ENCODE measurements around the gene KRTAP13-1. TPM values are rescaled to one million over a fixed set of nuclear protein-coding genes. Genes with fewer than 3 reads are reported as not detected.

Gene KRTAP13-1
- total RNA-seq, 1 donor, result not detected

DNA sequence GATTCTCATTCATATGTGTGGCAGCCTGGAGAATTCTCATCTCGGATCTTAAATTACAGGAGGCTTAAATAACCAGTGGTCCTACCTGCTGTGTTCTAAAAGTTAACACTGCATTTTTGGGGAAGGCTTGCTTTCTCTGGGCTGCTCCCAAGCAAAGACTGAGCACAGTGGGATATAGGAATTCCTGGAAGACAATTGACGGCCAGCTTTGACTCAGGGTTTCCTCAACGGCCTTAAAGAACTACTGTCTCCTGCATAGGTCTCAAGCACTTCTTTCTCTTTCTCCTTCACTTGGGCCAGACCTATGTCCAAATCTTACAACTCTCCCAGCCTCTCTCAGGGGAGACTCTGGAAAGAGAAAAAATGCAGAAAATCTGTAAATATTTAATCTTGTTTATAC, 30.9 kb downstream of the KRTAP13-1 start:
- TF ChIP-seq, protein P1, sequence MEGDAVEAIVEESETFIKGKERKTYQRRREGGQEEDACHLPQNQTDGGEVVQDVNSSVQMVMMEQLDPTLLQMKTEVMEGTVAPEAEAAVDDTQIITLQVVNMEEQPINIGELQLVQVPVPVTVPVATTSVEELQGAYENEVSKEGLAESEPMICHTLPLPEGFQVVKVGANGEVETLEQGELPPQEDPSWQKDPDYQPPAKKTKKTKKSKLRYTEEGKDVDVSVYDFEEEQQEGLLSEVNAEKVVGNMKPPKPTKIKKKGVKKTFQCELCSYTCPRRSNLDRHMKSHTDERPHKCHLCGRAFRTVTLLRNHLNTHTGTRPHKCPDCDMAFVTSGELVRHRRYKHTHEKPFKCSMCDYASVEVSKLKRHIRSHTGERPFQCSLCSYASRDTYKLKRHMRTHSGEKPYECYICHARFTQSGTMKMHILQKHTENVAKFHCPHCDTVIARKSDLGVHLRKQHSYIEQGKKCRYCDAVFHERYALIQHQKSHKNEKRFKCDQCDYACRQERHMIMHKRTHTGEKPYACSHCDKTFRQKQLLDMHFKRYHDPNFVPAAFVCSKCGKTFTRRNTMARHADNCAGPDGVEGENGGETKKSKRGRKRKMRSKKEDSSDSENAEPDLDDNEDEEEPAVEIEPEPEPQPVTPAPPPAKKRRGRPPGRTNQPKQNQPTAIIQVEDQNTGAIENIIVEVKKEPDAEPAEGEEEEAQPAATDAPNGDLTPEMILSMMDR (IDR thresholded peaks at IDR 0.05; ENCODE audit: insufficient read depth, low read length), result no peak
- no peak for DNase-seq (ENCODE audit: low read depth)
- H3K4me3 ChIP-seq (ENCODE audit: low read depth, low read length), result no peak overlapping the region

DNA sequence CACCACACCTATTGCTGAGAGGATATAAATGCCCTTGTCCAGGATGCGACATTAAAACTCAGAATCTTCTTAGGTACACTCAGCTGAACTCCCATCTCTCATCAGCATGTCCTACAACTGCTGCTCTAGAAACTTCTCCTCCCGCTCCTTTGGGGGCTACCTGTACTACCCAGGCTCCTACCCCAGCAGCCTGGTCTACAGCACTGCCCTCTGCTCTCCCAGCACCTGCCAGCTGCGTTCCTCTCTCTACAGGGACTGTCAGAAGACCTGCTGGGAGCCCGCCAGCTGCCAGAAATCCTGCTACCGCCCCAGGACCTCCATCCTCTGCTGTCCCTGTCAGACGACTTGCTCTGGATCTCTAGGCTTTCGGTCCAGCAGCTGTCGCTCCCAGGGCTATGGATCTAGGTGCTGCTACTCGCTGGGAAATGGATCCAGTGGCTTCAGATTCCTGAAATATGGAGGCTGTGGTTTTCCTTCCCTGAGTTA, 34.4 kb downstream of the KRTAP13-1 start, which contains the start of gene KRTAP13-4:
Gene KRTAP13-4 (plus strand): TSS at position 51 of the 486 bp plus-strand sequence. CDS start 56 bp downstream, at position 107.
- DNase-seq (ENCODE audit: low read depth), result no peak
- H3K4me3 ChIP-seq (ENCODE audit: low read depth, low read length), result no peak within 1 kb of the TSS
- TF ChIP-seq, protein P1 (IDR thresholded peaks at IDR 0.05; ENCODE audit: insufficient read depth, low read length), result no peak

DNA sequence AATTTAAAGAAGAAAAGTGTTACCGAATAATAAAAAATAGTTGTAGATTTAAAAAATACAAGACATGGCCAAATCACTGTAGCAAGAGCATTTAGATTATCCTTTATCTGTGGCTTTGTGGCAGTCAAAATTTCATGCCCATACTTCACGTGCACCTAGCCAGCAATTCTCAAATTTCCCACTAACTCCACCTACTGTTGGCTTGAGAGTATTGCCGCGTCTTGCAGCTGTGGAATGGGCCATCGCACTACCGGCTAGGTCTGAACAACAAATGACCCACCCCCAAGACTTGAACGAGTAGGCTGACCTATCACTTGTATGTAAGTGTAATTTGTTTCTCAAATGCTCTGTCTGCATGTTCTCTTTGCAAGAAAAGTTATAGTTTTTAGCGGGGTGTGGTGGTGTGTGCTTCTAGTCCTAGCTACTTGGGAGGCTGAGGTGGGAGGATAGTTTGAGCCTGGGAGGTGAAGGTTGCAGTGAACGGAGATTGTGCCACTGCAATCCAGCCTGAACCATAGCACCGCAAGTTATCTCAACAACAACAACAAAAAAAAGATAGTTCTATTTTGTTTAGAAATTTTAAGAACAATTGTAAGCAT, 38.3 kb downstream of the KRTAP13-1 start:
- DNase-seq (ENCODE audit: low read depth), result peak; percentile 0

DNA sequence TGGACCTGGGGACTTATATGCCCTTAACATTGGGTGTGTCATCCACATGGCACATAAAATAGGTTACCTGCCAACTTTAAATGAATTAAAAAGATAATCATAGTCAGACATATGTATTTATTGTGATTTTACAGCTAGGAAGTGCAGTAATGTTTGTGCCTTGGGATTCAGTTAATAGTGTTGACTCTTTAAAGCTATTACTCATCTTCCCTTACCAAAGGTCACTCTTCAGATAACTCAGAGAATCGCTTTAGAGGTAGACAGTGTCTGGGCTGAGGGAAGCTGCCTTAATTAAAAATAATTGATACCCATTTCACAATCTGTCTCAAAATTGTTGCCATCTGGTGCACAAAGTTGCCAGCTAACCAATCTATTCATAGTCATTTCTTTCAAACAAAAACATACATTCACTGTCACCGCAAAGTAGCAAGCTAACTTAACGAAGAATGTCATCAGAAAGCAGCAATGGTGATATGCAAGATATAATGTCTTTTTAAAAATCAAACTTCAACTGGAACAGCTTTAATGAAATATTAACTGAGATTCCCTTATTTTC, 41.3 kb downstream of the KRTAP13-1 start:
- TF ChIP-seq, protein P1 (IDR thresholded peaks at IDR 0.05; ENCODE audit: insufficient read depth, low read length), result no peak
- no peak overlapping the region for H3K4me3 ChIP-seq (ENCODE audit: low read depth, low read length)

More for the DNA sequence above, 38.3 kb downstream of the KRTAP13-1 start:
- TF ChIP-seq, protein P1 (IDR thresholded peaks at IDR 0.05; ENCODE audit: insufficient read depth, low read length), result peak; percentile 30
- H3K4me3 ChIP-seq (ENCODE audit: low read depth, low read length), result no peak overlapping the region

DNA sequence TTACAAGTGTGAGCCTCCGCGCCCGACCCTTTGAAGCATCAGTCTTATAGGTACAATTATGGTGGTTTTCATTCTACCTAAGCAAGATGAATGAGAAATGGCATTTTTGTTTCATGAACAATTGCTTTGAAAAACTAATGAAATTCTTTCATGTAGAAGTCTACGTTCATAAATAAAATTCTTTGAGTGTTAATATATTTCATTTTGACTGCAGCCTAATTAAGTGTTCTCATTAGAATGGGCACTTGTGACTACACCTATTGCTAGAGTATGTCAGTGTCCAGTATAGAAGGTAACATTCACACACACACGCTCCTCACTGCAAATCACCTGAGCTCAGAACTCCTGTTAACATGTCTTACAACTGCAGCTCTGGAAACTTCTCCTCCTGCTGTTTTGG, 44.1 kb downstream of the KRTAP13-1 start, which contains the start of gene KRTAP15-1:
Gene KRTAP15-1 (plus strand): TSS at position 301 of the 400 bp plus-strand sequence. CDS start 53 bp downstream, at position 354.
- no peak within 1 kb of the TSS for H3K4me3 ChIP-seq (ENCODE audit: low read depth, low read length)
- TF ChIP-seq, protein P1 (IDR thresholded peaks at IDR 0.05; ENCODE audit: insufficient read depth, low read length), result no peak

More for the DNA sequence above, 41.3 kb downstream of the KRTAP13-1 start:
- no peak for DNase-seq (ENCODE audit: low read depth)

DNA sequence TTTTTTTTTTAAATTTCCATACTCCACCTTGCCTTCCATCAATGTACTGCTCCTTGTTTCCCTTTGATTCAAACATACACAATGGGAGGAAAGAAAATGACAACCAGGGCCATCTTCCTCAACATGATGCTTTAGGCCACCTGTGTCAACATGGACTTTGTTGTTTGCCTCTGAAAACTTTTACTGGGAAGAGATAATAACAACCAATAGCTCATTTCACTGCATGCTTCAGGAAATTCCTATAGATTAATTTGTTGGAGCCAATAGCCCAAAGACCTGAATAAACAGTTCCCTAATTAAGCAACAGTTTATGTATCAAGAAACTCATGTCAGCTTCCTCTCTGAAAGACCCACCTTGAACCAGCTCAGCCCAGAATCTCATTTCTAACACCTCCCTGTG, 47.4 kb downstream of the KRTAP13-1 start:
- DNase-seq (ENCODE audit: low read depth), result no peak
- TF ChIP-seq, protein P1 (IDR thresholded peaks at IDR 0.05; ENCODE audit: insufficient read depth, low read length), result no peak

More for the DNA sequence above, 44.1 kb downstream of the KRTAP13-1 start, which contains the start of gene KRTAP15-1:
- DNase-seq (ENCODE audit: low read depth), result no peak

More for the DNA sequence above, 47.4 kb downstream of the KRTAP13-1 start:
- H3K4me3 ChIP-seq (ENCODE audit: low read depth, low read length), result no peak overlapping the region
